ENCODE results near the gene LRCH1.

The LRCH1 gene

DNA sequence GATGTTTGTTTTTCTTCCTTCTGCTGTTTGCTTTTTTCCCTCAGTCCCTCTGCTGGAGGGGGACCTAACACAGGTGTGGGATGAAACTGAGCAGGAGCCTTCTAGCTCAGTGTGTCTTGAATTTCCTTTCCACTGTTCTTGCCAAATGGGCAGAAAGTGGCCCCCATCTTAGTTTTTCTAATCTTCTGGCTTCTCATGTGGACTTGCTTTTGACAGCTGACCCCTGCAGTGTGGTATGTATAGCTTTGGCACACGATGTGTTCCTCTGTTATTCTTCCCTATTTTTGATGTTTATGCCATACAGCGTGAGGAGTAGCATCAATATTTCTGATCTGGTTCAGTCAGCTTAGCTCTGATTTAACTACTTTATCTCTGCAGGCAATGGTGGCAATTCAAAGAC is 8.3 kb downstream of the LRCH1 start:
- no peak for DNase-seq (ENCODE audit: low read depth in 3 of 3)

DNA sequence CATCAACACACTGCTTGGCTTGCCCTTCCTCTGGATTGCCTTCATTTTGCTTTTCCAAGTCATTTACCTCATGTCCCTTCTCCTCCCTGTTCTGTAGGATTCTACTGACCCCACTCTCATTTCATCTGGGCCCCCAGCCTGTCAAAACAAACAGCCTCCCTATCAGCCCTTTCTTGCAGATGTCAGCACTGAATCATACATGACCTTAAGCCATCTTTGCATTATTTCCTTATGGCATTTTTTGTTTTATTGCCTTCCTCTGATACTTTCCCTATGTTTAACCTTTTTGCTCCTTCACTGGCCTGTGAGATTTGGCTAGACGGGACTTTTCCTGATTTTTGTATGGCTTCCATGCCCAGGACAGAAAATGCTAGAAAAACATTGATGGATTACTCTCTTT is 8.7 kb downstream of the LRCH1 start:
- DNase-seq (ENCODE audit: low read depth in 3 of 3) = no peak

GRCh38 chr13:46562152-46562551 is 9.2 kb downstream of the LRCH1 start:
- DNase-seq (ENCODE audit: low read depth in 3 of 3) = no peak

GRCh38 chr13:46562581-46562980 is 9.6 kb downstream of the LRCH1 start:
- no peak for DNase-seq (ENCODE audit: low read depth in 3 of 3)

DNA sequence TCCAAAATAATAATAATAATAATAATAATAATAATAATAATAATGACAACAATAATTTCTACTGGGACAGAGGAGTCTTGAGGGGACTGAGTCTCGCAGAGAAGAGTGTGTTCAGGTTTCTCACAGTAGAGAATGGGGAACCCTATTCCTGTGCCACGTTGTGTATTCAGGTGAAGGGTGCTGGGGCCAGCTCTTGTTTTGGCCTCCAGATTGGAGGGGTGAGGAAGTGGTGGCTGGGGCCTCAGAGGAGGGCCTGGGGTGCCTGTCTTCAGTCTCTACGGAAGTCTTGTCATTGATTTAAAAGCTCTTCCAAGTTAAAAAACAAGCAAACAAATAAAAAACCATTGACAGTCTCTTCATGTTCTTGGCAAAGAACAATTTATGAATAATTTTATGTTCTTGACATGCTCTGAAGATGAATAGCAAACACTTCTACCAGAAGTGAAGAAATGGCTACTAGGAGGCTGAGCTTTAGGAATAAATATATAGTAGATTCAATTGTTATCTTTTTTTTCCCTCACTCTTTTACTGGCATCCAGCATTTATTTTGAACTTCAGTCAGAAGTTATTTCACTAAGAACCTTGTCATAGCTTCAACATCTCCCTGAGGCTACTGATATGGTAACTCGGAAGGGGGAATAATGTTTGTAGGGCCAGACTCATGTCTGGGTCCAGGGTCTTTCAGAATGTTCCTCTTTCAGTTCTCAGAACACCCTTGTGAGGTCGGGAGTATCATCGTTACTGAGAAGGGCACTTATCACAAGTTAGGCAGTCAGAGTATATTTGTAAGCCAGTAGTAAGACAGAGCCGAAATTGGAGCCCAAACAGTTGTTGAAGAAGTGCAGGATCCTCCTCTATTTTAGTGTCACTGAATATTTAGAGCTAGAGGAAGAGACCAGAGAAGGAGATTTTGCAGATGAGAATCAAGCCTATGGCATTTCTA is 13.1 kb downstream of the LRCH1 start:
- no peak for DNase-seq (ENCODE audit: low read depth in 3 of 3)

GRCh38 chr13:46567671-46568070 is 14.7 kb downstream of the LRCH1 start:
- no peak for DNase-seq (ENCODE audit: low read depth in 3 of 3)

DNA sequence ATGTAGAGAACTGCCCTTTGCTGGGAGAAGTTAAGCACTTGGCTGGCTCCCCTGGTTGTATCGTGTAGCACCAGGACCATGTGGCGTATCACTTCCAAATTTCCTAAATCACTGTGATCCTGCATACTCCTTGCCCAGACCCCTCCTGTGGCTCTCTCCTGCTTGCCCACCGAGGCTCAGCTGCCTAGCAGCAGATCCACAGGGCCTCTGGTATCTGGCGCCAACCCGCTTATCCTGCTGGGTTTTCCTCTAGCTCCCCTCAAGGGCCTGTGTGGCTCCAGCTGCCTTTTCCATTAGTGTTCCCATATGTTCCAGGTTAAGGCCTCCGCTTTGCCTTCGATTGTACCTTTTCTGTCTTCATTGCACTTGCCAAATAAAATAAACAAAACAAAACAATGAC is 16.5 kb downstream of the LRCH1 start:
- no peak for DNase-seq (ENCODE audit: low read depth in 3 of 3)

- no peak for DNase-seq (ENCODE audit: low read depth in 3 of 3)
Observed at GRCh38 chr13:46570273-46570672, 17.3 kb downstream of the LRCH1 start.

- no peak for DNase-seq (ENCODE audit: low read depth in 3 of 3)
Observed at GRCh38 chr13:46571189-46571908, 18.4 kb downstream of the LRCH1 start.

- DNase-seq (ENCODE audit: low read depth in 3 of 3) = no peak
Observed at GRCh38 chr13:46571909-46572595, 19.1 kb downstream of the LRCH1 start.

- no peak for DNase-seq (ENCODE audit: low read depth in 3 of 3)
Observed at GRCh38 chr13:46572752-46573431, 19.9 kb downstream of the LRCH1 start.

- DNase-seq (ENCODE audit: low read depth in 3 of 3) = no peak
Observed at GRCh38 chr13:46575301-46575771, 22.4 kb downstream of the LRCH1 start.

- no peak for DNase-seq (ENCODE audit: low read depth in 3 of 3)
Observed at GRCh38 chr13:46575818-46576221, 22.9 kb downstream of the LRCH1 start.

DNA sequence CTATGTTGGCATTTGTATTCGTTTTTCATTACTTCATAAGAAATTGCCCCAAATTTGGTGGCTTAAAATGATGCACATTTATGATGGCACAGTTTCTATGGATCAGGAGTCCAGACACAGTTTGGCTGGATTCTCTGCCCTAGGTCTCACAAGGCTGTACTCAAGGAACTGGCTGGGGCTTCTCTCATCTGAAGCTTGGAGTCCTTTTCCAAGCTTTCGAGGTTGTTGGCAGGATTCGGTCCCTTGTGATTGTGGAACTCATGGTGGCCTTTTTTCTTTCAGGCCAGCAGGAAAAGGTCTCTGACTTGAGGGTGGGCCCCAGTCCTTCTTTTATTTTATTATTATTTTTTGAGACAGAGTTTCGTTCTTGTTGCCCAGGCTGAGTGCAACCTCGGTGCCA is 23.8 kb downstream of the LRCH1 start:
- DNase-seq (ENCODE audit: low read depth in 3 of 3) = no peak

DNA sequence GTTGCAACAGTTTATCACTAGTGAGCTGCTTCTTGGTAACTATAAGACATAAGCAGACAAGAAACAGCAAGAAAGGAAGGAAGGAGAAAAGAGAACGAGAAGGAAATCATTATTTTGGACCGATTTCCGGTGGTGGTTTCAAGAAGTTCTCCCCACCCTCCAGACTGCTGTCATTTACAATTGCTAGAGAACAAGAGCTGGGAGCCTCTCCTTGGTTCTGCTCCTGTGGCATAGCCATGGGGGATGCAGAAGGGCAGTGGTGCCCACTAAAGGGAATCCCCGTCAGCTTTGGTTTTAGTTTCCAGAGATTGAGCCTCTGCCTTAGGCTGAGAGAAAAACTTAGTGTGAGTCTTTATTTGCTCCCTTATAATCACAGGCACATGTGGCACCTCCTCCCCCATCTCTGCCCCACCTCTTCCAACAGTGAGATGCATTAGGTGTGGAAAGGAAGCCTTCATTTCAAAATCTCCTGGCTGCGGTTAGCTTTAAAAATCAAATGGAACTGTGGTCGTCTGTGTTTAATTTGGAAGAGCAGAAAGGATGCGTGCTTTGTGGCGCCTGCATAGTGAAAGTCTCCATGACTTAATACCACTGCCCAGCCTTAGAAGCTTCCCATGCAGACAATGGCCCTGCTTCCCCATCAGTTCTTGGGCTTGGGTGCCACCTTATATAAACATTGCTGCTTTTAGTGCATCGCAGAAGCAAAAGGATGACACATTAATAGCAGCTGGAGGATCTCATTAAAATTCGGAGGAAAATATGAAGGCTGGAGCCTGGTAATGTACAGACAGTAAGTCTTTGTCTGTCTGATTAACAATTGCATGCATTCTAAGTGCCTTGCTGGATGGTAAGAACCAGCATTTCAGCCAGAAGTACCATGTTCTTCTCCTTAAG is 25.0 kb downstream of the LRCH1 start:
- DNase-seq (ENCODE audit: low read depth in 3 of 3) = no peak

DNA sequence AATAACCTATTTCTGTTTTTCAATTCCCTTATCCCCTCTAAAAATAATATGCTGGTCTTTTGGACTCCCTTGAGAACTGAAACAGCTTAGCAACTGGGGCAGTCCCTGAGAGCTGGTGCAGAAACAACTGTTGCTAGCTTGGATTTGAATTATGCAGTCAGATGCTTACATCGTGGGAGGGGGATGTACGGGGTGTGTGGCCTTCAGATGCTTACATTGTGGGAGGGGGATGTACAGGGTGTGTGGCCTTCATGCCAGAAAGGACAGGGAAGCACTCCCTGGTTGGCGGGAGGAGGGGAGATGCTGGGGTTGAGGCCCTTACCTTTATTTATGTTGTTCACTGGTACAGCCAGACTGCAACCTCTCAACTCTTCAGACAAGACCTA is 25.6 kb downstream of the LRCH1 start:
- DNase-seq (ENCODE audit: low read depth in 3 of 3) = no peak

- no peak for DNase-seq (ENCODE audit: low read depth in 3 of 3)
Observed at GRCh38 chr13:46580362-46580839, 27.4 kb downstream of the LRCH1 start.

- DNase-seq (ENCODE audit: low read depth in 3 of 3) = no peak
Observed at GRCh38 chr13:46582190-46582589, 29.2 kb downstream of the LRCH1 start.

DNA sequence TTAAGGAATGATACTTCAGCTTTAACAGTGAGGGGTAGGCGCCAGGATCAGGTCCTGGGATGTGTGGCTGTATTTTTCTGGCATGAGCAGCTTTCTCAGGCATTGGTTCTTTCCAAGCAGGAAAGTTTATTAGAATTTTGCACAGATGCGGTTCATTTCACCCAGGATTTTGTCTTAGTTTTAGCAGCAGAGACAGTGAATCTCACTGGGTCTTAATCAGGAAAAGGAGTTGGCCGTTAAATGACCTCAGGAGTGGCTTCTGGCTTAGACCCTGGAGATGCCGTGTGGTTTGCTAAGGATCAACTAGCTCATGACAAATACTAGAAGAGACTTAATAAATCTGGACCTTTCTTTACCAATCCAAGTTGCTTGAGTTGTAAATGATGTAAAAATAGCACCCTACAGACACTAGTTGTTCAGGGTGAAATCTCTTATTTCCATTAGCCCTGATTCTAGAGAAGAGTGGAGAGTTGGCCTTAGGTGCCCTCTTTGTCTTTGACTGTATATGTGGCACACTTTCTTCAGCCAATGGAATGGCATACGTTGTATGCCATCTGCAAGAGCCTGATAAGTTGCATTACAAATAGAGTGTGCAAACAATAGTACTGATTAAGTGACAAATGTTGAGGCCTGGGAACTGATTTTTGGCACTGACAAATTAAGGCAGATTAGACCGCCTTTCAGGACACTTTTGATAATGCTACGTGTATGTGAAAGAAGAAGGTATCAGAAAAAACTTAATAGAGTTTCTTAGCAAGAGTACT is 34.0 kb downstream of the LRCH1 start:
- no peak for DNase-seq (ENCODE audit: low read depth in 3 of 3)

Measured in stimulated activated CD4-positive, alpha-beta T cell treated with anti-CD3 and anti-CD28 coated beads, TNF-alpha, amount 100 ng/mL, for 4 hours (primary cell).